Adipocyte (in vitro differentiated cells): ENCODE data around the gene RIPPLY1.

Experiments
- DNase-seq: peaks from one replicate; pipeline ENCODE4 v3.0.0-alpha.2; 2015; ENCODE audit warnings: low read depth
- H3K27me3 ChIP-seq: replicated peaks from 2 replicates; pipeline ENCODE4 v1.7.0; 2013; ENCODE audit warnings: mild to moderate bottlenecking, low read length, moderate library complexity; ENCODE audit not compliant: control insufficient read depth, insufficient read depth
- H3K36me3 ChIP-seq: 2 replicates; pipeline ENCODE4 v1.7.0; 2013; ENCODE audit warnings: low read length, mild to moderate bottlenecking, moderate library complexity; ENCODE audit not compliant: control insufficient read depth, insufficient read depth, severe bottlenecking
- H3K4me1 ChIP-seq: 2 replicates; pipeline ENCODE4 v1.7.0; 2013; ENCODE audit warnings: mild to moderate bottlenecking, low read length, moderate library complexity; ENCODE audit not compliant: control insufficient read depth, insufficient read depth
- H3K4me3 ChIP-seq: 2 replicates; pipeline ENCODE4 v1.7.0; 2013; ENCODE audit warnings: mild to moderate bottlenecking, low read length, moderate library complexity
- H3K9ac ChIP-seq: 2 replicates; pipeline ENCODE4 v1.7.0; 2013; ENCODE audit warnings: mild to moderate bottlenecking, low read length, moderate library complexity
- H3K9me3 ChIP-seq: 2 replicates; pipeline ENCODE4 v1.7.0; 2013; ENCODE audit warnings: mild to moderate bottlenecking, low read length, moderate library complexity; ENCODE audit not compliant: control insufficient read depth

Gene RIPPLY1

GRCh38 chrX:106906361-106906760 is 3.2 kb upstream of the RIPPLY1 start:
- no peaks in the 10 kb centered on the region for H3K36me3 ChIP-seq
- no peak overlapping the region for H3K9ac ChIP-seq
- no peak overlapping the region for H3K4me3 ChIP-seq
- no peak for DNase-seq
- peaks cover 29% of the 10 kb centered on the region for H3K27me3 ChIP-seq
- peaks cover 5% of the 10 kb centered on the region for H3K4me1 ChIP-seq
- no peaks in the 10 kb centered on the region for H3K9me3 ChIP-seq

DNA sequence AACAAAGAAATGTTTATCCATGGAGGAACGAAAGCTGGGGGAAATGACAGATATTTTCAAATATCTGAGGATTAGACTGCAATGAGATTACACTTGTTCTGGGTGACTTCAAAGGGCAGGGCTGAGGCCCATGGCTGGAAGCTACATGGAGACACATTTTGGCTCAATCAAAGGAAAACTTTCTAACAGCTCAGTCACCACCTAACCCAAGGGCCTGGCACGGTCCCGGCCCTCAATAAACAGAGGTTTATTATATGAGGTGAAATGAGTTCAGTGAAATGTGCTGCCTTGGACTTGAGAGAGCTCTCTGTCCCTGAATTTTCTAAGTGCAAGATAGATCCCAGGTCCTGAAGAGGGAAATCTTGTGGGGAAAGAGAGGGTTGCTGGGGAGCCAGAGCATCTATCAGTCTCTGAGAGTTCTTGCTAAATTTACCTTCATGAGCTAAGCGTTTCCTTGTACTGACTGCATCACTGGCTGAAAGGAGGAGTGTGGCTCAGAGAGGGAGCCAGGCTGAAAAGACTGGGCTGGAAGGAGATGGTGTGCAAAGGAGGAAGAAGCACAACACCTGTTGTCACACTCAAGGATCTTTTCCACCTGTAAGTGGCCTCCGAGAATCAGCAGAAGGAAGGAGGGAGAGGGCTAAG is 2.0 kb upstream of the RIPPLY1 start:
- no peaks in the 10 kb centered on the region for H3K36me3 ChIP-seq
- DNase-seq, result peak; percentile 33
- H3K27me3 ChIP-seq, result peaks cover 36% of the 10 kb centered on the region
- H3K9me3 ChIP-seq, result no peaks in the 10 kb centered on the region
- H3K4me3 ChIP-seq, result no peak overlapping the region
- peaks cover 5% of the 10 kb centered on the region for H3K4me1 ChIP-seq
- H3K9ac ChIP-seq, result no peak overlapping the region

DNA sequence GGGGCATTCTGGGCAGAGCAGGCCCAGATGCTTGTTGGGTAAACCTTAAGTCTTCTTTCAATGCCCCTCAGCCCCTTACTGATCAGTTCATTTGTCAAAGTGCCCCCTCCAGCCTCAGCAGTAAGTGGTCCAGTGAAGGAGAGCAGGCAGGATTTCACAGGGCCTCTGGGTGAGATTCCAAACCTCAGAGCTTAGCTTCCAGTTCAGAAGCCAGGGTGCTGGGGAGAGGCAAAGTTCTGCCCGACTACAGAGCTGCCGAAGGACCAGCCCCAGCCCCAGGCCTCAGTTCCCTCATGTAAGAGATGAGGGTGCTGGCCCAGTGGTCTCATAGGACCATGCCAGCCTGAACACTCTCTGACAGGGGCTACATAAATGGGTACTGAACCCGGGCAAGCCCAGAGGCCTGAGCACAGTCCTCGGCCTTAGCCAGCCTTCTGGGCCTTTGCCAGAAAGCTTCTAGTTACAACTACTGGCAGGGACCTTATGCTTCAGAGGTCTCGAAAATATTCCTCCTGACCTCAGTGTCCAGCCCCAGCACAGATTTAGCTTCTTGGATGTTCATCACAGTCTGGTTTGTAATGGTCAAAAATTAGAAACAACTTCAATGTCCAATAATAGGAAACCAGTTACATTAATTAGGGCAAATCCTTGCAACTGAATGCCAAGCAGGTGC is 851 bp upstream of the RIPPLY1 start:
- Histone ChIP-seq H3K4me3 (no peak overlapping the region), H3K36me3 (no peaks in the 10 kb centered on the region), H3K27me3 (peaks cover 29% of the 10 kb centered on the region), H3K9me3 (no peaks in the 10 kb centered on the region), H3K4me1 (peaks cover 8% of the 10 kb centered on the region), H3K9ac (peak overlapping the region; percentile 48)
- DNase-seq, result no peak

- Histone ChIP-seq H3K4me3 (no peak overlapping the region), H3K36me3 (no peaks in the 10 kb centered on the region), H3K9ac (no peak overlapping the region), H3K27me3 (peaks cover 25% of the 10 kb centered on the region), H3K4me1 (peaks cover 14% of the 10 kb centered on the region), H3K9me3 (no peaks in the 10 kb centered on the region)
- DNase-seq, result no peak
These were observed 457 bp downstream of the RIPPLY1 start for GRCh38 chrX:106902684-106903083.

DNA sequence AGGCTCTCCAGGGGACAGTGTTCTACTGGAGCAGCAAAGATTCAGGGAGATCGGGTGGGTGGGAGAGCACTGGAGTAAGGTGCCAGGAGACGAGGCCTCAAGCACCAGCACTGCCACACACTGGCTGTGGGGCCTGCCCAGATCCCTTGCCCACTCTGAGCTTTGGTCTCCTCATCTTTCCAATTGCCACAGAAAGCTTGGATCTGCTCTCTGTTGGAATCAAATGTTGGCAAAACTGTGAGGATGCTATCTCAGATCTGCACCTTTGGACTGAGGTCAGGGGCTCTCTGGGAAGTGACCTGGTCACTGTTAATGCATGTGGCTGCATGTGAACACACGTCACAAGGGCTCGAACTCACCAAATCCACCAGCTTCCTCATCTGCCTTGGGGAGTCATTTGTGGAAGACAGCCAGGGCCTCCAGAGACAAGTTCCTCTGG is 1.3 kb downstream of the RIPPLY1 start:
- Histone ChIP-seq H3K9me3 (no peaks in the 10 kb centered on the region), H3K4me3 (no peak overlapping the region), H3K4me1 (peaks cover 14% of the 10 kb centered on the region), H3K36me3 (no peaks in the 10 kb centered on the region), H3K9ac (no peak overlapping the region), H3K27me3 (peaks cover 24% of the 10 kb centered on the region)
- DNase-seq, result no peak

GRCh38 chrX:106901341-106901740 is 1.8 kb downstream of the RIPPLY1 start:
- Histone ChIP-seq H3K36me3 (no peaks in the 10 kb centered on the region), H3K4me1 (peaks cover 14% of the 10 kb centered on the region), H3K9ac (no peak overlapping the region), H3K9me3 (no peaks in the 10 kb centered on the region), H3K4me3 (no peak overlapping the region), H3K27me3 (peaks cover 20% of the 10 kb centered on the region)
- DNase-seq, result no peak

- Histone ChIP-seq H3K9ac (no peak overlapping the region), H3K4me1 (peaks cover 21% of the 10 kb centered on the region), H3K9me3 (no peaks in the 10 kb centered on the region)
These were observed 3.3 kb downstream of the RIPPLY1 start for GRCh38 chrX:106899841-106900240.

GRCh38 chrX:106899276-106899675 is 3.9 kb downstream of the RIPPLY1 start:
- no peaks in the 10 kb centered on the region for H3K36me3 ChIP-seq
- H3K9ac ChIP-seq, result no peak overlapping the region
- H3K4me3 ChIP-seq, result no peak overlapping the region
- H3K9me3 ChIP-seq, result no peaks in the 10 kb centered on the region
- peaks cover 25% of the 10 kb centered on the region for H3K4me1 ChIP-seq
- peaks cover 14% of the 10 kb centered on the region for H3K27me3 ChIP-seq
- DNase-seq, result no peak

More at GRCh38 chrX:106899841-106900240, 3.3 kb downstream of the RIPPLY1 start:
- Histone ChIP-seq H3K36me3 (no peaks in the 10 kb centered on the region), H3K27me3 (peaks cover 14% of the 10 kb centered on the region), H3K4me3 (no peak overlapping the region)
- no peak for DNase-seq

GRCh38 chrX:106898462-106898861 is 4.7 kb downstream of the RIPPLY1 start:
- peaks cover 14% of the 10 kb centered on the region for H3K27me3 ChIP-seq
- H3K9ac ChIP-seq, result no peak overlapping the region
- DNase-seq, result peak; percentile 54
- H3K4me1 ChIP-seq, result peaks cover 25% of the 10 kb centered on the region
- no peaks in the 10 kb centered on the region for H3K9me3 ChIP-seq
- no peak overlapping the region for H3K4me3 ChIP-seq
- H3K36me3 ChIP-seq, result no peaks in the 10 kb centered on the region

DNA sequence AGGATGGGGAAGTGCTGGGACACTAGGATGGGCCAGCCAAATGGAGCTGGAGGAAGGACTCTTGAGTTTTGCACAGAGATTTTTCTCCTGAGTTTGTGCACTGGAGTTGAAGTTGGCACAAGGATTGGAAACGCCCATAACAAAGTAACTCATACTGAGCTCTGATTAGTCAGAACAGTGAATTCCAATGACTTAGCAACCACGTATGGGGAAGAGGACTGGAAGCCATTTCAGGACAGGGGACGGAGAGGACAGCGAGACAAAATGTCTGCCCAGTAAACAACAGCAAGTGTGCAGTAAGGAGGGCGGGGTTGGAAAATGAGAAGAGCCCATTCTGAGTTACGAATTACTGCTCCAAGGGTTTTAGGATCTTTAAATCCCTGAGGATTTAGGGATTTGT is 5.9 kb downstream of the RIPPLY1 start:
- Histone ChIP-seq H3K27me3 (peaks cover 16% of the 10 kb centered on the region), H3K9ac (no peak overlapping the region), H3K9me3 (no peaks in the 10 kb centered on the region), H3K36me3 (no peaks in the 10 kb centered on the region), H3K4me3 (no peak overlapping the region), H3K4me1 (peaks cover 25% of the 10 kb centered on the region)
- no peak for DNase-seq

DNA sequence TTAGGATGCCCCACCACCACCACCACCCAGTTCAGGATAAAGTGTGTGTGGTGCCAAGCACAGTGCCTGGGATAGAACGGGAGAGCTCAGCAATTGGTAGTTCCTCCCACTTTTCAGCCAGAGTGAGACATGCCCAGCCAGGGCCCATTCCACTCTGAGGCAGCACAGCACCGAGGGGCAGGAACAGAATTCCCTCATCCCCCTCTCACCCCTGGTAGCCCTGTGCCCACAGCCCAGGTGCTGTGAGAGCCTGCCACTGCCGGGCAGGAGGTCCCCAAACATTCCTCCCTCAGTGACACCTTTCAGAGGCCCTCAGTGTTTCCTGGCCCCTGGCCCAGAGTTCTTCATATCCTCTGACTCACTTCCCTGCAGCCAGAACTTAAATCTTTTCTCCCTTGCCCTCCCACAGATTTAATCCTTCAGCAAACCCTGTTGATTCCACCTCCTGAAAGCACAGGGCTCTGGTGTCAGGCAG is 8.1 kb downstream of the RIPPLY1 start:
- H3K4me3 ChIP-seq, result no peak overlapping the region
- H3K9me3 ChIP-seq, result no peaks in the 10 kb centered on the region

More for the DNA sequence above, 8.1 kb downstream of the RIPPLY1 start:
- peak; percentile 69 for DNase-seq
- peaks cover 25% of the 10 kb centered on the region for H3K4me1 ChIP-seq
- H3K36me3 ChIP-seq, result no peaks in the 10 kb centered on the region
- no peak overlapping the region for H3K9ac ChIP-seq
- peaks cover 14% of the 10 kb centered on the region for H3K27me3 ChIP-seq
